Osteocyte (in vitro differentiated cells): ENCODE results near the gene AGMAT. TPM values are rescaled to one million over a fixed set of nuclear protein-coding genes. Genes with fewer than 3 reads are reported as not detected.

Experiments
- DNase-seq: peaks from one replicate; pipeline ENCODE4 v3.0.0; 2021; ENCODE audit warnings: mixed read lengths; ENCODE audit not compliant: unreplicated experiment; ENCODE audit errors: extremely low spot score
- H3K27ac Mint-ChIP-seq: one replicate; pipeline ENCODE4 v1.8.0; 2021; ENCODE audit warnings: mild to moderate bottlenecking, mixed read lengths; ENCODE audit not compliant: unreplicated experiment
- H3K27me3 Mint-ChIP-seq: one replicate; pipeline ENCODE4 v1.8.0; 2021; ENCODE audit warnings: mixed read lengths; ENCODE audit not compliant: unreplicated experiment
- H3K36me3 Mint-ChIP-seq: one replicate; pipeline ENCODE4 v1.8.0; 2021; ENCODE audit warnings: mixed read lengths; ENCODE audit not compliant: unreplicated experiment
- H3K4me1 Mint-ChIP-seq: one replicate; pipeline ENCODE4 v1.8.0; 2021; ENCODE audit warnings: mixed read lengths; ENCODE audit not compliant: unreplicated experiment
- H3K4me3 Mint-ChIP-seq: one replicate; pipeline ENCODE4 v1.8.0; 2021; ENCODE audit warnings: mild to moderate bottlenecking, moderate library complexity, mixed read lengths; ENCODE audit not compliant: unreplicated experiment
- H3K9me3 Mint-ChIP-seq: one replicate; pipeline ENCODE4 v1.8.0; 2021; ENCODE audit warnings: mixed read lengths; ENCODE audit not compliant: unreplicated experiment
- CTCF ChIP-seq: fragments of 200-600 bp; sonication (generic); IDR thresholded peaks from 2 replicates; pipeline ENCODE4 v1.5.0; 2021; ENCODE audit warnings: antibody characterized with exemption, mild to moderate bottlenecking, moderate library complexity
- long read RNA-seq: library from polyadenylated mRNA; unstranded; transcript quantifications from one replicate; pipeline ENCODE4 v2.0.0, GENCODE V29; 2021
- total RNA-seq: library from RNA; stranded (reverse); gene quantifications from 2 replicates; pipeline ENCODE4 v1.2.1, GENCODE V29; 2021

AGMAT gene
- total RNA-seq: 0.13 and 0.19 TPM in 2 replicates
- long read RNA-seq: 0 reads

GRCh38 chr1:15584489-15585363 lies at the start of gene AGMAT:
Gene AGMAT (minus strand): TSS chr1:15585051. CDS start chr1:15584967, 84 bp downstream.
- no peaks in the 10 kb centered on the region for H3K9me3 Mint-ChIP-seq
- H3K27me3 Mint-ChIP-seq: no peaks in the 10 kb centered on the region
- TF ChIP-seq CTCF: peak; percentile 47
- no peaks in the 10 kb centered on the region for H3K36me3 Mint-ChIP-seq
- peak within 1 kb of the TSS; percentile 71 for H3K4me3 Mint-ChIP-seq
- no peak within 1 kb of the TSS for H3K27ac Mint-ChIP-seq
- H3K4me1 Mint-ChIP-seq: peaks cover 7% of the 10 kb centered on the region
- no peak for DNase-seq

- Mint-ChIP-seq H3K4me1 (no peaks in the 10 kb centered on the region), H3K27ac (no peak overlapping the region), H3K27me3 (no peaks in the 10 kb centered on the region), H3K9me3 (no peaks in the 10 kb centered on the region), H3K36me3 (peaks cover 39% of the 10 kb centered on the region), H3K4me3 (no peak overlapping the region)
- TF ChIP-seq CTCF: no peak
- no peak for DNase-seq
Observed at GRCh38 chr1:15633756-15634420, 49.0 kb upstream of the AGMAT start.

- Mint-ChIP-seq H3K9me3 (no peaks in the 10 kb centered on the region), H3K4me3 (no peak overlapping the region), H3K27me3 (no peaks in the 10 kb centered on the region), H3K27ac (no peak overlapping the region), H3K4me1 (peaks cover 21% of the 10 kb centered on the region), H3K36me3 (peaks cover 35% of the 10 kb centered on the region)
- no peak for TF ChIP-seq CTCF
- no peak for DNase-seq
Observed at GRCh38 chr1:15628003-15628402, 43.2 kb upstream of the AGMAT start.

- peaks cover 35% of the 10 kb centered on the region for H3K36me3 Mint-ChIP-seq
- no peaks in the 10 kb centered on the region for H3K9me3 Mint-ChIP-seq
- no peak overlapping the region for H3K4me3 Mint-ChIP-seq
- H3K27me3 Mint-ChIP-seq: no peaks in the 10 kb centered on the region
- H3K4me1 Mint-ChIP-seq: peaks cover 22% of the 10 kb centered on the region
- TF ChIP-seq CTCF: no peak
- no peak for DNase-seq
- H3K27ac Mint-ChIP-seq: no peak overlapping the region
Observed at GRCh38 chr1:15627343-15627988, 42.6 kb upstream of the AGMAT start.
